Right cardiac atrium (tissue), 5 donors: Measurements from ENCODE around the gene NADSYN1. TPM values are rescaled to one million over a fixed set of nuclear protein-coding genes. Genes with fewer than 3 reads are reported as not detected.

Source experiments
- ATAC-seq, 2 donors: fragments of 200-7000 bp; cut with Tn5 transposase; one replicate each; pipeline versions ENCODE4 v1.8.0 to v1.9.1; 2020; ENCODE audit warnings: moderate library complexity in 2 of 2, mild to moderate bottlenecking in 1 of 2
- DNase-seq, 3 donors: peaks; one replicate each; pipeline ENCODE4 v3.0.0-alpha.2; 2020
- H3K27ac ChIP-seq: one replicate; pipeline ENCODE4 v1.5.1; 2013; ENCODE audit warnings: mild to moderate bottlenecking, low read length, control low read depth, moderate library complexity
- H3K27me3 ChIP-seq: one replicate; pipeline ENCODE4 v1.6.1; 2013; ENCODE audit not compliant: control insufficient read depth, insufficient read depth
- H3K4me1 ChIP-seq: one replicate; pipeline ENCODE4 v1.6.1; 2013; ENCODE audit warnings: low read length; ENCODE audit not compliant: control insufficient read depth, insufficient read depth
- H3K4me3 ChIP-seq: one replicate; pipeline ENCODE4 v1.5.1; 2013; ENCODE audit warnings: low read length, control low read depth
- H3K9me3 ChIP-seq: one replicate; pipeline ENCODE4 v1.6.1; 2013; ENCODE audit warnings: low read length; ENCODE audit not compliant: control insufficient read depth
- WGBS: extraction: QIAGEN DNeasy Blood & Tissue Kit; methylation state at CpG from one replicate; pipeline ENCODE4 v1.1.7; 2013; 5-methylcytosine and 5-hydroxymethylcytosine counted together
- intact Hi-C, 4 donors: fragments of 100-400 bp; cut with DNase I; formaldehyde crosslinking; loops; one replicate each; pipeline versions ENCODE4 v1.11.0 to v1.14.0; 2022 to 2023
- microRNA-seq, 2 donors: library from miRNA; unstranded; fragments of <30 nt; microRNA quantifications; one replicate each; pipeline ENCODE4 v1.2.0, GENCODE V29; 2020 to 2021
- polyA plus RNA-seq: library from polyadenylated mRNA; stranded (reverse); fragments of 200-250 nt; gene quantifications from one replicate; pipeline ENCODE4 v1.2.3, GENCODE V29; 2013
- total RNA-seq, 4 donors: library from RNA; stranded (reverse); fragmentation: NEBNext Ultra II Directional; extraction: Animal tissue kit (Norgen Biotek cat#: 25700); gene quantifications; one replicate each; pipeline ENCODE4 v1.2.1, GENCODE V29; 2021
- donor health status: healthy with polysubstance abuse.
- donor health status: DM: no; HTN: yes; CAD: no.
- donor health status: DM: no; HTN: no; CAD: no.
- donor health status: DM: no; HTN: yes; CAD: no; lungs with severe emphysema.
- donor health status: DM: yes; HTN: yes; CAD: no.

The NADSYN1 gene
- total and polyA plus RNA-seq, 5 donors, result 21.5 to 28.2 (median 25.1) TPM

DNA sequence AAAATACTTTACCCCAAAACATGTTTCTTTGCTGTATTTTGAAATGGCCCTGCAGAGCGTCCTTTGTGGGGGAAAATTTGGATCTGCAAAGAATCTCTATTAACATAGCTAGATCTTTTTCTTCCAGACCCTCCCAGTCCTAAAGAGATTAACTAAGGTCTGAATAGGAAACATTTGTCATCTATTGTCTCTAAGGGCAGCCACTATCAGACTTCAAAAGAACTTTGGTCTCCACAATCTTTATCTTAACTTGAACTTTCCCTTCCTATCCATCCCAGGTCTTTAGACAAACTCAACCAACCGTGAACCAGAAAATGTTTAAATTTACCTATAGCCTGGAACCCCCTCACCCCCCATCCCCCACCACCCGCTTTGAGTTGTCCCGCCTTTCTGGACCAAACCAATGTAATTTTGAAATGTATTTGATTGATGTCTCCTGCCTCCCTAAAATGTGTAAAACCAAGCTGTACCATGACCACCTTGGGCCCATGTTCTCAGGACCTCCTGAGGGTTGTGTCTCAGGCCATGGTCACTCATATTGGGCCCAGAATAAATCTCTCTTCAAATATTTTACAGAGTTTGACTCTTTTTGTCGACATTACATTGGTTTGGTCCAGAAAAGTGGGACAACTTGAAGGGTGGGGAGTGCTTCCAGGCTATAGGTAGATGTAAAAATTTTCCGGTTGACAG, 91.7 kb downstream of the NADSYN1 start:
- ATAC-seq (no peak), DNase-seq (no peak)
- intact Hi-C loops, result no loop called here
- no peaks in the 10 kb centered on the region for H3K4me1 ChIP-seq
- no peaks in the 10 kb centered on the region for H3K9me3 ChIP-seq
- 83% methylated on average over 6 of the region's 6 CpGs for WGBS
- no peak overlapping the region for H3K4me3 ChIP-seq
- no peak overlapping the region for H3K27ac ChIP-seq
- H3K27me3 ChIP-seq, result no peaks in the 10 kb centered on the region

DNA sequence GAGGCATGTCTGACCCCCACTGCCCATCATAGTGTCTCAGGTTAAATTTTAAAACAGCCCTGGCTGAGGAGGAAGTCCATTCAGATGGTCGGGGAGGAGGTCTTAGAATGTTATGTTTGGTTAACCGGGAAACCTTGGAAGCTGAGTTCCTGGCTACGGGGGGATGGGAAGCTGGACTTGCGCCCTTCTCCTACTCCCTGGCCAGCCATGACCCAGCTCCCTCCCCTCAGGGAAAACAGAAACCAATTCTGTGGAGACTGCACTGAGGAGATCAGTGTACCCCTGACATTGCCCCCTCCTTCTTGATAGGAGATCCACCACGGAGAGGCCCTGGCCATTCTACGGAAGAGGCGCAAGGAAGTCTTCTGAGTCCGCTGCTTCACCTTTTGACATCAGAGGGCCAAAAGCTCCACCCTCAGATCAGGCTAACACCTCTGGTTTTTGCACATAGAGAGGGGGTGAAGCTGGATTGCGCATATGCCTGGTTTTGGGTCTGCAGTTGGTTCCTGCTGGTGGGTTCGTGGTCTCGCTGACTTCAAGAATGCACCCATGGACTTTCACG, 92.5 kb downstream of the NADSYN1 start:
- Histone ChIP-seq H3K27ac (no peak overlapping the region), H3K4me3 (no peak overlapping the region), H3K4me1 (no peaks in the 10 kb centered on the region), H3K9me3 (no peaks in the 10 kb centered on the region), H3K27me3 (no peaks in the 10 kb centered on the region)
- DNase-seq, result no peak
- intact Hi-C loops, result no loop called here
- no peak for ATAC-seq
- WGBS, result 84% methylated on average over 12 of the region's 12 CpGs

DNA sequence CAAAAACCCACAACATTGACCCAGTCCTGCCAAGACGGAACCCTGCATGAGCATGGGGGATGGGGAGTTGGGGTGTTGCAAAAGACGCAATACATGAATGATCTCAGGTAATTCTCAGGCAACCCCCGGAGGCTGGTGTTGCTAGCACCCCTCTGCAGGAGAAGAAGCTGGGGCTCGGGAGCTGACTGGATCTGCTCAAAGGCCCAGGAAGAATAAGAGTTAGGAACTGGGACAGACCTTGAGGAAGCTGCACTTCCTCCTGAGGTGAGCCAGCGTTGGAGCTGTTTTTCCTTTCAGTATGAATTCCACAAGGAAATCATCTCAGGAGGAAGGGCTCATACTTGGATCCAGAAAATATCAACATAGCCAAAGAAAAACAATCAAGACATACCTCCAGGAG, 95.1 kb downstream of the NADSYN1 start, which contains the start of gene KRTAP5-9:
Gene KRTAP5-9 (plus strand): TSS at position 301 of the 400 bp plus-strand sequence. CDS start 238 bp downstream, outside the sequence.
- H3K27ac ChIP-seq, result no peak within 1 kb of the TSS
- ATAC-seq (no peak), DNase-seq (no peak)
- H3K4me3 ChIP-seq, result no peak within 1 kb of the TSS
- no peaks in the 10 kb centered on the region for H3K27me3 ChIP-seq
- intact Hi-C loops, result no loop called here
- H3K4me1 ChIP-seq, result no peaks in the 10 kb centered on the region
- 56% methylated on average over 5 of the region's 5 CpGs for WGBS
- H3K9me3 ChIP-seq, result no peaks in the 10 kb centered on the region

DNA sequence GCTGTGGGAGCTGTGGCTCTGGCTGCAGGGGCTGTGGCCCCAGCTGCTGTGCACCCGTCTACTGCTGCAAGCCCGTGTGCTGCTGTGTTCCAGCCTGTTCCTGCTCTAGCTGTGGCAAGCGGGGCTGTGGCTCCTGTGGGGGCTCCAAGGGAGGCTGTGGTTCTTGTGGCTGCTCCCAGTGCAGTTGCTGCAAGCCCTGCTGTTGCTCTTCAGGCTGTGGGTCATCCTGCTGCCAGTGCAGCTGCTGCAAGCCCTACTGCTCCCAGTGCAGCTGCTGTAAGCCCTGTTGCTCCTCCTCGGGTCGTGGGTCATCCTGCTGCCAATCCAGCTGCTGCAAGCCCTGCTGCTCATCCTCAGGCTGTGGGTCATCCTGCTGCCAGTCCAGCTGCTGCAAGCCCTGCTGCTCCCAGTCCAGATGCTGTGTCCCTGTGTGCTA, 95.7 kb downstream of the NADSYN1 start:
- H3K27me3 ChIP-seq, result no peaks in the 10 kb centered on the region
- intact Hi-C loops, result no loop called here
- H3K4me3 ChIP-seq, result no peak overlapping the region
- 38% methylated on average over 5 of the region's 5 CpGs for WGBS
- DNase-seq (no peak), ATAC-seq (no peak)
- no peaks in the 10 kb centered on the region for H3K4me1 ChIP-seq
- no peaks in the 10 kb centered on the region for H3K9me3 ChIP-seq
- H3K27ac ChIP-seq, result no peak overlapping the region

Small RNAs within 50 kb of the gene (microRNA-seq; reads per million reads assigned to microRNA genes)
- gene MIR6754, result 0 to 1.1 reads per million in 2 donors

Other genes starting within 250 kb of the NADSYN1 start
- gene SHANK2, start 200.6 kb upstream of the NADSYN1 start, total RNA-seq, result under 1 TPM; 0.03 to 0.26 (median 0.13) TPM
- gene SHANK2, start 200.6 kb upstream of the NADSYN1 start, polyA plus RNA-seq, result 0.23 TPM
- gene DHCR7, start 4.8 kb upstream of the NADSYN1 start, total RNA-seq, result 10 to 100 TPM; 52.7 to 73.5 (median 60.9) TPM
- gene DHCR7, start 4.8 kb upstream of the NADSYN1 start, polyA plus RNA-seq, result 28.7 TPM
- not detected for gene KRTAP5-7, start 74.1 kb downstream of the NADSYN1 start, total RNA-seq
- not detected for gene KRTAP5-7, start 74.1 kb downstream of the NADSYN1 start, polyA plus RNA-seq
- not detected for gene KRTAP5-8, start 84.8 kb downstream of the NADSYN1 start, total RNA-seq
- not detected for gene KRTAP5-8, start 84.8 kb downstream of the NADSYN1 start, polyA plus RNA-seq
- not detected for gene KRTAP5-9, start 95.2 kb downstream of the NADSYN1 start, total RNA-seq
- not detected for gene KRTAP5-9, start 95.2 kb downstream of the NADSYN1 start, polyA plus RNA-seq
- gene KRTAP5-10, start 112.4 kb downstream of the NADSYN1 start, total RNA-seq, result not detected
- not detected for gene KRTAP5-10, start 112.4 kb downstream of the NADSYN1 start, polyA plus RNA-seq
- gene KRTAP5-11, start 129.7 kb downstream of the NADSYN1 start, total RNA-seq, result not detected
- not detected for gene KRTAP5-11, start 129.7 kb downstream of the NADSYN1 start, polyA plus RNA-seq